Tibial nerve (tissue), 4 donors: Measurements from ENCODE around the gene METTL14. TPM values are rescaled to one million over a fixed set of nuclear protein-coding genes. Genes with fewer than 3 reads are reported as not detected.

Source experiments
- DNase-seq, 2 donors: peaks; one replicate each; pipeline ENCODE4 v3.0.0-alpha.2; 2019; ENCODE audit warnings: low spot score in 2 of 2
- H3K27ac ChIP-seq, 4 donors: fragments of 200-600 bp; sonication (generic) in 3 of 4; one replicate each; pipeline ENCODE4 v1.5.1; 2017 to 2019; ENCODE audit warnings: mild to moderate bottlenecking in 1 of 4
- H3K27me3 ChIP-seq, 2 donors: fragments of 200-600 bp; sonication (generic) in 1 of 2; one replicate each; pipeline versions ENCODE4 v1.5.1 to v1.6.0; 2017 to 2019
- H3K36me3 ChIP-seq, 3 donors: fragments of 200-600 bp; sonication (generic); one replicate each; pipeline ENCODE4 v1.5.1; 2018 to 2019
- H3K4me1 ChIP-seq, 4 donors: fragments of 200-600 bp; sonication (generic) in 3 of 4; one replicate each; pipeline ENCODE4 v1.5.1; 2017 to 2019
- H3K4me3 ChIP-seq, 4 donors: fragments of 200-600 bp; sonication (generic) in 3 of 4; one replicate each; pipeline ENCODE4 v1.5.1; 2017 to 2019; ENCODE audit warnings: mild to moderate bottlenecking in 1 of 4, moderate library complexity in 1 of 4
- H3K9me3 ChIP-seq, 4 donors: fragments of 200-600 bp; sonication (generic) in 3 of 4; one replicate each; pipeline ENCODE4 v1.5.1; 2017 to 2019
- CTCF ChIP-seq, 5 experiments: fragments of 200-600 bp in 3 of 5; fragments of 450-650 bp in 2 of 5; sonication (generic) in 3 of 5; IDR thresholded peaks; one replicate each; pipeline ENCODE4 v1.5.1; 2016 to 2019; ENCODE audit warnings: antibody characterized with exemption in 5 of 5, mild to moderate bottlenecking in 3 of 5, moderate library complexity in 2 of 5
- EP300 ChIP-seq, 2 donors: sonication (generic); formaldehyde crosslinking; IDR thresholded peaks; one replicate each; pipeline ENCODE4 v1.6.1; 2017; ENCODE audit warnings: antibody characterized with exemption in 2 of 2, mild to moderate bottlenecking in 1 of 2
- POLR2A ChIP-seq, 2 donors: fragments of 450-650 bp; IDR thresholded peaks; one replicate each; pipeline ENCODE4 v1.6.1; 2017; ENCODE audit warnings: antibody characterized with exemption in 2 of 2, mild to moderate bottlenecking in 2 of 2, moderate library complexity in 2 of 2
- WGBS, 2 donors: methylation state at CpG; one replicate each; pipeline ENCODE4 v1.1.5; 2018; 5-methylcytosine and 5-hydroxymethylcytosine counted together
- small RNA-seq: library from RNA; depleted of rRNA; stranded (forward); fragments of <200 nt; gene quantifications from one replicate; pipeline ENCODE3, GENCODE V24; 2016
- total RNA-seq, 4 donors: library from RNA; depleted of rRNA; stranded (reverse); fragments of >200 nt; gene quantifications; one replicate each; pipeline ENCODE4 v1.1.0, GENCODE V29; 2016

METTL14 gene
- total RNA-seq, 4 donors from 2014 or later: 39.2 to 73.8 (median 68.1) TPM

GRCh38 chr4:118762155-118762554, 77.0 kb downstream of the METTL14 start:
- 60 to 69% methylated on average over 5 of the region's 5 CpGs for WGBS, 2 donors

GRCh38 chr4:118762730-118763477, 77.7 kb downstream of the METTL14 start:
- Histone ChIP-seq H3K4me3 (no peak overlapping the region), H3K27me3 (no peaks in the 10 kb centered on the region), H3K36me3 (peaks cover 0 to 14% (median 0%) of the 10 kb centered on the region in 3 donors), H3K9me3 (no peaks in the 10 kb centered on the region), H3K27ac (peak overlapping the region in 3 of 4 donors; percentile 57 to 75 (median 71)), H3K4me1 (peaks cover 0 to 88% (median 36%) of the 10 kb centered on the region in 4 donors)
- TF ChIP-seq POLR2A (IDR thresholded peaks at IDR 0.05): no peak
- WGBS, 2 donors: 45 to 46% methylated on average over 3 of the region's 3 CpGs
- no peak for DNase-seq

More at GRCh38 chr4:118762155-118762554, 77.0 kb downstream of the METTL14 start:
- peaks cover 0 to 14% (median 0%) of the 10 kb centered on the region in 3 donors for H3K36me3 ChIP-seq
- TF ChIP-seq CTCF (IDR thresholded peaks at IDR 0.05): no peak
- no peak for TF ChIP-seq POLR2A (IDR thresholded peaks at IDR 0.05)
- no peak for TF ChIP-seq EP300 (IDR thresholded peaks at IDR 0.05)
- H3K27ac ChIP-seq: peak overlapping the region in 3 of 4 donors; percentile 57 to 75 (median 67)
- no peak overlapping the region for H3K4me3 ChIP-seq
- H3K27me3 ChIP-seq: no peaks in the 10 kb centered on the region
- peaks cover 0 to 95% (median 36%) of the 10 kb centered on the region in 4 donors for H3K4me1 ChIP-seq
- H3K9me3 ChIP-seq: no peaks in the 10 kb centered on the region
- DNase-seq: no peak

Small RNA genes within 50 kb of the gene (small RNA-seq; reads per million reads assigned to genes)
- gene SEPT14P4: not detected

Other genes starting within 250 kb of the METTL14 start
- gene SEC24D, start 150.7 kb downstream of the METTL14 start, total RNA-seq: 10 to 100 TPM; 24.0 to 54.6 (median 34.0) TPM
- 100 to 1,000 TPM; 118 to 177 (median 138) TPM for gene SYNPO2, start 203.5 kb downstream of the METTL14 start, total RNA-seq